Bronchial epithelial cell (primary cell): ENCODE data around the gene C17orf50. TPM values are rescaled to one million over a fixed set of nuclear protein-coding genes. Genes with fewer than 3 reads are reported as not detected.

Source experiments
- DNase-seq: peaks from one replicate; pipeline ENCODE4 v3.0.0-alpha.2; 2010; ENCODE audit warnings: low read depth
- FAIRE-seq: peaks from 2 replicates; lab custom pipeline; 2011; peaks lifted over from hg19 to GRCh38; lab: Jason Lieb, UNC
- H3K27me3 ChIP-seq: 2 replicates; pipeline ENCODE4 v1.5.1; 2011; ENCODE audit warnings: low read length; ENCODE audit not compliant: control insufficient read depth, insufficient read depth
- H3K36me3 ChIP-seq: 2 replicates; pipeline ENCODE4 v1.5.1; 2011; ENCODE audit warnings: low read length; ENCODE audit not compliant: control insufficient read depth, insufficient read depth
- H3K4me3 ChIP-seq: 2 replicates; pipeline ENCODE4 v1.5.1; 2011; ENCODE audit warnings: mild to moderate bottlenecking, low read depth, low read length, control low read depth
- total RNA-seq: library from RNA; depleted of rRNA; stranded (reverse); fragments of >200 nt; gene quantifications from 2 replicates; pipeline ENCODE4 v1.2.1, GENCODE V29; 2014
- TF ChIP-seq, protein P1 (sequence below): IDR thresholded peaks from 2 replicates; pipeline ENCODE4 v1.5.1; 2011; ENCODE audit warnings: mild to moderate bottlenecking, moderate library complexity, low read length, control low read depth, inconsistent platforms; ENCODE audit not compliant: insufficient read depth, severe bottlenecking

The C17orf50 gene
- total RNA-seq, 1 donor from 2014 or later, result not detected

DNA sequence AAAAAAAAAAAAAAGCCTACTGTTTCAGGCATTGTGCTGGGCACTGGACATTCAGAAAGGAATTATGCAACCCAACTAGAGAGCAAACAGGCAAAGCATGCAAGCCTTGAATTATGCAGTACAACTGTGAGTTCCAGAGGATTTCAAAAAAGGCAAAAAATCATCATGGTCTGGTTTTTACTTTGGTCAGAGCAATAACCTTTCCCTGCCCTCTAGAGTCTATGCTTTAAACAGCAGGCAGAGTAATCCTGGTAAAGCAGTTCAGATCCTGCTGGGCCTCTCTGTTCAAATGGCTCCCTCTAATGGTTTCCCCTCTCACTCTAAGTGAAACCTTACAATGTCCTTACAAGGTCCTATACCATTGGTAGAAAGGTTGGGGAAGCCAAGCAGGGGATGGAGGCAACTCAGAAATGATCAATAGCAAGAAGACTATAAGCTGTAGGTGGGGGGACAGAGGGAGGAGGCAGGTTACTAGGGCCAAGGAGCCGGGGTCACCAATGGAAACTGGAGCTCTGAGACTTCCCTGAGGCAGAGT is 44.0 kb downstream of the C17orf50 start:
- H3K36me3 ChIP-seq, result no peaks in the 10 kb centered on the region
- H3K27me3 ChIP-seq, result no peaks in the 10 kb centered on the region
- no peak for FAIRE-seq
- TF ChIP-seq, protein P1, sequence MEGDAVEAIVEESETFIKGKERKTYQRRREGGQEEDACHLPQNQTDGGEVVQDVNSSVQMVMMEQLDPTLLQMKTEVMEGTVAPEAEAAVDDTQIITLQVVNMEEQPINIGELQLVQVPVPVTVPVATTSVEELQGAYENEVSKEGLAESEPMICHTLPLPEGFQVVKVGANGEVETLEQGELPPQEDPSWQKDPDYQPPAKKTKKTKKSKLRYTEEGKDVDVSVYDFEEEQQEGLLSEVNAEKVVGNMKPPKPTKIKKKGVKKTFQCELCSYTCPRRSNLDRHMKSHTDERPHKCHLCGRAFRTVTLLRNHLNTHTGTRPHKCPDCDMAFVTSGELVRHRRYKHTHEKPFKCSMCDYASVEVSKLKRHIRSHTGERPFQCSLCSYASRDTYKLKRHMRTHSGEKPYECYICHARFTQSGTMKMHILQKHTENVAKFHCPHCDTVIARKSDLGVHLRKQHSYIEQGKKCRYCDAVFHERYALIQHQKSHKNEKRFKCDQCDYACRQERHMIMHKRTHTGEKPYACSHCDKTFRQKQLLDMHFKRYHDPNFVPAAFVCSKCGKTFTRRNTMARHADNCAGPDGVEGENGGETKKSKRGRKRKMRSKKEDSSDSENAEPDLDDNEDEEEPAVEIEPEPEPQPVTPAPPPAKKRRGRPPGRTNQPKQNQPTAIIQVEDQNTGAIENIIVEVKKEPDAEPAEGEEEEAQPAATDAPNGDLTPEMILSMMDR, result peak; percentile 84
- DNase-seq, result peak; percentile 89
- no peak overlapping the region for H3K4me3 ChIP-seq

DNA sequence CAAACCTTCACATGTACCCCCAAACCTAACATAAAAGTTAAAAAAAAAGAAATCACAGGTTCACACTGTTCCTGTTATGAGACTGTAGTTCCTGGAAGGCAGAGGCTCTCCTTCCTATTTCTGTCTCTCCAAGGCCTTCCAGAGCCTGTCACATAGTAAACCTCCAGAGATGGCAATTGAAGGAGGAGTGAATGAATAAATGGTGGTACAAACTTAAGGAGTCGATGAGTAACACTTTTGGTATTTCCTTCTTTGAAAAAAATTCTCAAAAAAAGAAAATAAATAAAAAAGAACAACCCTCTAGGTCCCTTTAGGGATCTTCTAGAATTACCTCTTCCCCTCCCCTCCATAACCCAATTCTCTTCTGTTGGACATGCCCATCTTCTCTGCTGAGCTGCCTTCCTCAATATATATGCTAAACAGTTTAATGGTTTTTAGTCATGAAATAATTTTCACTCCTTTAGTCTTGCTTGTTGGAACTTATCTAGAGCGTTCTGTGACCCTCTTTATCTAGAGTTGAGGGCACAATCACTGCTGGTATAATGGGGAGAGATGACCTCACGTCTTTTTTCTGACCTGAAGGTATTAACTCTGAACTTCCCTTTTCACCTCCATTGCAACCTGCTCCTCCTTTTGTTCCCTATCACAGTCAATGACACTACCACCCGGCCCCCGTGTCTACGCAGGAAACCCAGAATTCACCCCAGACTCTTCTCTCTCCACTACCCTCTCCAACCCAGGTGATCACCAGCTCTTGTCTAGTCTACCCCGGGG is 46.9 kb downstream of the C17orf50 start:
- no peak overlapping the region for H3K4me3 ChIP-seq
- H3K27me3 ChIP-seq, result no peaks in the 10 kb centered on the region
- TF ChIP-seq, protein P1, result no peak
- DNase-seq (peak; percentile 40), FAIRE-seq (no peak)
- no peaks in the 10 kb centered on the region for H3K36me3 ChIP-seq

DNA sequence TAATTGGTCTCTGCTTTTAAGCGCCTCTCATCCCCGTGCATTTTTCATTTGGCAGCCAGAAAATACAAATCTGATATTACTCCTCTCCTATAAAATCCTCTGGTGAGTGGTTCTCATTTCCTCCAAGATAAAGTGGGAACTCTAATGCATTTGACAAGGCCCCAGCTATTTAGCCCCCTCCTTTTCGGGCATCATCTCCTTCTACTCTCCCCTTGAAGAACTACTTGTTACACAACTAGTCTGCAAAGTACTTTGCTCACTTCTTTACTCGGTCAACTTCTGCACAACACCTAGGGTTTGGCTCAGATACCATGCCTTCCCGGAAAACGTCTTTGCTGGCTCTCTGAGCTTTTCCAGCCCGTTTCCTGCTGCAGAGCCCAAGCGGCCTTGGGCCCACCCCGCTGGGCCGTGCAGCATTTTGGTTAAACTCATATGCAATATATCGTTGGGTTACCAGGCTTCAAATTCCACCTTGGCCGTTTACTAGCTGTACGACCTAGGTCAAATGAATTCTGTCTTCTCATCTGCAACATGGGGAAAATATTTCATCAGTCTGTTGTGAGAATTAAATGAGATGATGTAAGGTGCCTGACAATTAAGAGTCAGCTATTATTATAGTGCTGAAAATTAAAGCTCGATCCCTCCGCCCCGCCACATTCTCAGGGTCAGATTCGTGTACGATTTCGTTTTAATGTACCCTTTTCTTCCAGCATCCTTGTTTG is 47.7 kb downstream of the C17orf50 start:
- TF ChIP-seq, protein P1, result no peak
- no peak for DNase-seq
- no peaks in the 10 kb centered on the region for H3K27me3 ChIP-seq
- no peak for FAIRE-seq
- H3K36me3 ChIP-seq, result no peaks in the 10 kb centered on the region
- peak overlapping the region; percentile 95 for H3K4me3 ChIP-seq

DNA sequence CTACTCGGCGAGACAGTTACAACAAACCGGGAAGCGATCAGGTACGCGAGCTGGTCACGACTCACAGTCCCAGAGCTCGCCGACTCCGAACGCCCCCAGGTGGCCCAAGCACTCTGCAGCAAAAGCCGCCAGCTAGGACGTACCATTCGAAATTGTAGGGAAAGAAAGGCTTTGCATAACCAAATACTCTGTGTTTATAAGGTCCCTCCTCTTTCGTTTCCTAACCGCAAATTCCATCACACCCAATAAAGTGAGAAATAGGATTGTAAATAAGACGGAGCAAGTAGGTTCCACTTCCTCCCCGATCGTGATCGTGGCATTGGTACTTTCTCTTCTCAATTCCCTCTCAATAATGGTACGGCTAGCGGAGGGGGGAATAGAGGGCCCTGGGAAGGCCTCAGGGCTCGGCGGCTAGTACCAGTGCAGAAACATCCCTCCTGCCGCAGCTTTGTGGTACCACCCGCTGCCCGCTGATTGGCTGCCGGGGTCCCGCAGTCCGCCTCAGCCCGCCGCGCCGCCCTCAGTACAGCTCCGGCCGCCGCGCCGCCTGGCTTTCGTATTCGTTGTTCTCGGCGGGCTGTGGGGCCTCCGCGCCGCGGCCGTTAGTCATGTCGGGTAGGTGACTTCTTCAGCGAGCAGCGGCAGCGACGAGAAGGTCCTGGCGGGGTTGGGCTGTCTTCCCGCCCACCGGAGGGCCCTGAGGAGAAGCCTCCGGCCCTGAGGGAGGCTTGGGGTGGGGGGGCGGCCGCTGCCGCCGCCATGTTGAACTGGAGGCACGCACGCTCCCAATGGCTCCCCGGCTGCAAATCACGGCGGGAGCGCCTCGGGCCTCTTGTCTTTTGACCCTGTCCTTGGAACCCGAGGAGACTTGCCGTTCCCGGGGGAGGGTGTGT is 48.5 kb downstream of the C17orf50 start, which contains the start of gene TAF15:
Gene TAF15, plus strand, starts transcription at position 523 of the 893 bp plus-strand sequence. Its CDS starts 86 bp downstream, at position 609.
- Histone ChIP-seq H3K4me3 (peak within 1 kb of the TSS; percentile 95), H3K36me3 (no peaks in the 10 kb centered on the region), H3K27me3 (no peaks in the 10 kb centered on the region)
- no peak for FAIRE-seq
- DNase-seq, result peak; percentile 93
- TF ChIP-seq, protein P1, result peak; percentile 85

DNA sequence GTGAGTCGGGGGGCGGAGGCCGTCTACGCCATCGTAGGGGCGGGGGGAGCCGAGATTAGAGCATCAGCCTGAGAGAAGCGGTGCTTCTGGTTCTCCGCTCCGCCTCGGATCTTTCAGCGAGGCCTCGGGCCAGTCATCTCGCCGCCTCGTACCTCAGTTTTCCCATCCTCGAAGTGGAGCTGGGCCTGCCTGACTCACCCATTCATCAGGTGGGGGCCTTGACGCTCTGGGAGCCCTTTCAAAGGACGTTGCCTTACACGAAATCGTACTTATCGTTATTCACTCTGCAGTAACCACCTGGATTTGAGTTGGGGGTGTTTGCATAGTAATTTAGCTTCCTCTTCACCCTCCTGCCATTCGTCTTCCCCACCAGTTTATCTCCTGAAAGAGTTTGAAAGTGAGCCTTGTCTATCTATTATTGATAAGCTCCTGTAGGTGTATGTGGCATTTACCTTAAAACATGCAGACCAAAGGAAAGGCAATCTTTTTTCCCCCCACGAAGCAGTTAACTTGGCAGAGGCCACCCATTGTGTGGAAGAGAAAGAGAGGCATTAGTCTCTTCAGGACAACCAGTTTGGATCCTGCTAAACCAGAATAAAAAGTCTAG is 49.3 kb downstream of the C17orf50 start:
- H3K27me3 ChIP-seq, result no peaks in the 10 kb centered on the region
- DNase-seq (peak; percentile 33), FAIRE-seq (no peak)
- H3K4me3 ChIP-seq, result peak overlapping the region; percentile 95
- TF ChIP-seq, protein P1, result no peak
- H3K36me3 ChIP-seq, result no peaks in the 10 kb centered on the region
